SK-N-SH treated with all-trans-retinoic acid at 6 μM for 48 hours (cell line): ENCODE data around the gene MIGA2.

Experiments used
- ZC3H10 ChIP-seq: fragments of 250-450 bp; sonication (Bioruptor Pico); IDR thresholded peaks from 2 replicates; pipeline ENCODE4 v1.5.1; 2021; ENCODE audit warnings: mild to moderate bottlenecking, moderate library complexity
- ZFP30 ChIP-seq: fragments of 450-650 bp; formaldehyde crosslinking; IDR thresholded peaks from 2 replicates; pipeline ENCODE4 v1.5.0; 2022; ENCODE audit warnings: mild to moderate bottlenecking, moderate library complexity

DNA sequence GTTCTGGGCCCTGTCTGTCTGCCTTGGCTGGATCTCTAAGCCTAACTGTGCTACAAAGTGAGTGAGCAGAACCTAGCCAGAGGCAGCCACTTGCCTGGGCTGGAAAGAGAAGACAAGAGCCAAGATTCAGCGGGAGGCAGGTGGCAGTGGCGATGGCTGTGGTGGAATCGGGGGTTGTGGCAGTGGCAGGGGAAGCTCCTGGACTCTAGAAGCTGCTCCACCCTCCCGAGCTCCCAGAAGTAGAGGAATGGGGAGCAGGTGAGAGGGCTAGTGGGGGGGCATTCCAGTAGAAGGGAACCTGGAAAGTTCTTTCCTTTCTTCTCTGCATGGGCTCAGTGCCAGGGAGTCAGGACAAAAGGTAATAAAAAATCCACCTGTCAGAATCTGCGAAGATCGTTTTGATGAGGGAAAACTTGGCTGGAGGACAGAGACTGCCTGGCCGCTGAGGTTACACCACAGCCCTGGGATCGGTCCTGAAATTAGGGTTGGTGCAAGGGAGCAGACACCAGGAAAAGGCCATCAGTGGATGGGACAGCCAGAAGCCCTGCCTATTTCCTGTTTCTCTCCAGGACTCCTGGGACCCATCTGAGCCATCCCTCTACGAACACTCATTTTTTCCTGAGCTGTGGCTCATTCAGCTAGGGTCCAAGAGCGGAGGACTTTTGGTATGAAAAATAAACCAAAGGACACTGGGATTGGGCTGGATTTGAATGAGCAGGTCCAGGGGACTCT, 72.5 kb downstream of the MIGA2 start:
- TF ChIP-seq ZC3H10 (CRISPR knock-in tag) (no peak), ZFP30 (CRISPR knock-in tag) (no peak)
